ENCODE measurements around the gene SETD1B.

SETD1B gene

DNA sequence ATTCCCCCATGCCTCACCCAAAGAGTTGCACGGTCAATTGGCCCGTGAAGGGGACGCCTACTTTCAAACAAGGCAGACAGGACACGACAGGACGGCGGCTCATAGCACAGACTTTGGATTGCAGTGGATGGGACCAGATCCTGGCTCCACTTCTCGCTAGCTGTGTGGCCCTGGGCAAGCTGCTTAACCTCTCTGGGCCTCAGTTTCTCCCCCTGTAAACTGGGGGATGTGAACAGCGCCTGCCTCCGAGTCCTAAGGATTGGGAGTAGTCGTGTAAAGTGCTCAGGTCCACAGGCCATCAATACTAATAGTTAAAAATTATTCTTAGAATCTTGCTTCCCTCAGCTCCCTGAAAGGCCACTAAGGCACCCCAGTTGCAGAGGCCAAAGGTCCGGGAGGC, 23.4 kb upstream of the SETD1B start:
- in situ Hi-C loops (cut with HindIII; ENCODE audit: low sequenced_read_pairs): no loop called here
- TF ChIP-seq, protein P1, sequence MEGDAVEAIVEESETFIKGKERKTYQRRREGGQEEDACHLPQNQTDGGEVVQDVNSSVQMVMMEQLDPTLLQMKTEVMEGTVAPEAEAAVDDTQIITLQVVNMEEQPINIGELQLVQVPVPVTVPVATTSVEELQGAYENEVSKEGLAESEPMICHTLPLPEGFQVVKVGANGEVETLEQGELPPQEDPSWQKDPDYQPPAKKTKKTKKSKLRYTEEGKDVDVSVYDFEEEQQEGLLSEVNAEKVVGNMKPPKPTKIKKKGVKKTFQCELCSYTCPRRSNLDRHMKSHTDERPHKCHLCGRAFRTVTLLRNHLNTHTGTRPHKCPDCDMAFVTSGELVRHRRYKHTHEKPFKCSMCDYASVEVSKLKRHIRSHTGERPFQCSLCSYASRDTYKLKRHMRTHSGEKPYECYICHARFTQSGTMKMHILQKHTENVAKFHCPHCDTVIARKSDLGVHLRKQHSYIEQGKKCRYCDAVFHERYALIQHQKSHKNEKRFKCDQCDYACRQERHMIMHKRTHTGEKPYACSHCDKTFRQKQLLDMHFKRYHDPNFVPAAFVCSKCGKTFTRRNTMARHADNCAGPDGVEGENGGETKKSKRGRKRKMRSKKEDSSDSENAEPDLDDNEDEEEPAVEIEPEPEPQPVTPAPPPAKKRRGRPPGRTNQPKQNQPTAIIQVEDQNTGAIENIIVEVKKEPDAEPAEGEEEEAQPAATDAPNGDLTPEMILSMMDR (IDR thresholded peaks at IDR 0.05; ENCODE audit: low read depth, low read length): no peak
- DNase-seq (ENCODE audit: low read depth, low spot score): no peak
- H3K4me3 ChIP-seq (ENCODE audit: low read depth, low read length): no peak overlapping the region

- TF ChIP-seq, protein P1 (IDR thresholded peaks at IDR 0.05; ENCODE audit: low read depth, low read length): no peak
- no peak for DNase-seq (ENCODE audit: low read depth, low spot score)
- in situ Hi-C loops (cut with HindIII; ENCODE audit: low sequenced_read_pairs): no loop called here
- H3K4me3 ChIP-seq (ENCODE audit: low read depth, low read length): no peak overlapping the region
Measured at GRCh38 chr12:121781484-121781997, 22.3 kb upstream of the SETD1B start.

DNA sequence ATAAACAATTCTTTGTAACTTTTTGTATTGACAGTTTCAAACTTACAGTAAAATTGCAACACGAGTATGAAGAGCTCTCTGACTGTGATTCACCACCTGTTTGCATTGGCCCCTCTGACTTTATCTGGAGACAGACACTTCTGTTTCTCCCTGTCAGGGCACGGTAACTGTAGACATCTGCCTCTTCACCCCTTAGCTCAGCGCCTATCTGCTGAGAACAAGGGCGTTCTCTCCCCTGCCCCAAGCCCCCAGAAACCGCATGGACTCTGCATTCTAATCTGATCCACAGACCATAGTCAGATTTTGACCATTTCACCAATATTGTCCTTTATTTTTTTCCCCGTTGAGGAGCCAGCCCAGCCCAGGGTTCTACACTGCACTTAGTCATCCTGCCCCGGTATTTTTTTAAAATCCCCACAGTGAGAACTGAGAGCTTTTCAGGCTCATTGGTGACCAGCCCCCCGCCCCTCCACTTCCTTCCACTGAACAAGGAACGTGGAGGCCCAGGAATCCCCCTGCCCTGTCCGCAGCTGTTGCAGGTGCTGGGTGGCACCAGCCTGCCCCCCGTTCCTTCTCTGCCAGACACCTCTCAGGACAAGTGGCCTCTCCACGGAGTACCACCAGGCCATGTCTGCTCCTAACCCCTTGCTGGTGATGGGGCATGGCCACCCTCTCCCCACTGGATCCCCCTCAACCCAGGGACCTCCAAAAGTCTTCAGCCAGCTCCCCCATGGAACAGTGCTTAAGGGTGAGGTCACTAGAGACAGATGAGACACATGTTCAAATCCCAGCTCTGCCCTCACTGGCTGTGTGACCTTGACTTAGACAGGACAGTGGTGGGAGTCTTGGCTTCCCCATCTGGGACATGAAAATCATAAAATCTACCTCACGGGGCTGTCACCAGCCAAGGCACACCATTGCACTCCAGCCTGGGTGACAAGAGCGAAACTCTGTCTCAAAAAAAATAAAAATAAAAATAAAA, 21.5 kb upstream of the SETD1B start:
- in situ Hi-C loops (cut with HindIII; ENCODE audit: low sequenced_read_pairs): no loop called here
- DNase-seq (ENCODE audit: low read depth, low spot score): peak; percentile 17
- TF ChIP-seq, protein P1 (IDR thresholded peaks at IDR 0.05; ENCODE audit: low read depth, low read length): no peak
- H3K4me3 ChIP-seq (ENCODE audit: low read depth, low read length): no peak overlapping the region

- DNase-seq (ENCODE audit: low read depth, low spot score): no peak
- TF ChIP-seq, protein P1 (IDR thresholded peaks at IDR 0.05; ENCODE audit: low read depth, low read length): no peak
- in situ Hi-C loops (cut with HindIII; ENCODE audit: low sequenced_read_pairs): no loop called here
- no peak overlapping the region for H3K4me3 ChIP-seq (ENCODE audit: low read depth, low read length)
Measured at GRCh38 chr12:121783766-121784165, 20.0 kb upstream of the SETD1B start.

DNA sequence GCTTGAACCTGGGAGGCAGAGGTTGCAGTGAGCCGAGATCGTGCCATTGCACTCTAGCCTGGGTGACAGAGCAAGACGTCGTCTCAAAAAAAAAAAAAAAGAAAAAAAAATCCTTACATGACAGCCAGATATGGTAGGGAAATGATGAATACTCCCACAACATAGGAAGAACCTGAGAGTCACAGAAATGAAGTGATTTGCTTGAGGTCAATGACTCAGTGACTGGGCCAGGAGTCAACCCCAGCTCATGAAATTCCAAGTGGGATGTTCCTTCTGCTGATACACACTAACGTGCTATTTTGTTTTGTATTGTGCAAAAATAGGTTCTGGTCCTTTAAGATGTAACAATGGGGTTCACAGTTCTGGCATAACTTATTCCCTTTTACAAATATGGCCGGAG, 19.3 kb upstream of the SETD1B start:
- no peak overlapping the region for H3K4me3 ChIP-seq (ENCODE audit: low read depth, low read length)
- in situ Hi-C loops (cut with HindIII; ENCODE audit: low sequenced_read_pairs): no loop called here
- DNase-seq (ENCODE audit: low read depth, low spot score): peak; percentile 74
- TF ChIP-seq, protein P1 (IDR thresholded peaks at IDR 0.05; ENCODE audit: low read depth, low read length): no peak

GRCh38 chr12:121786440-121786825, 17.4 kb upstream of the SETD1B start:
- in situ Hi-C loops (cut with HindIII; ENCODE audit: low sequenced_read_pairs): no loop called here
- TF ChIP-seq, protein P1 (IDR thresholded peaks at IDR 0.05; ENCODE audit: low read depth, low read length): no peak
- H3K4me3 ChIP-seq (ENCODE audit: low read depth, low read length): no peak overlapping the region
- DNase-seq (ENCODE audit: low read depth, low spot score): peak; percentile 67
